Measurements from ENCODE around the gene ARHGAP25. TPM values are rescaled to one million over a fixed set of nuclear protein-coding genes. Genes with fewer than 3 reads are reported as not detected.

The ARHGAP25 gene
- total and polyA plus RNA-seq, 10 of the 15 experiments (the other 5 are each of a cell fraction or from before 2014, with no cell fraction given), result 0.15 to 1.0 (median 0.46) TPM

GRCh38 chr2:68732036-68732932 lies 2.3 kb upstream of the ARHGAP25 start:
- Histone ChIP-seq H4K20me1 (ENCODE audit: control insufficient read depth, insufficient read depth) (no peaks in the 10 kb centered on the region), H2AFZ (ENCODE audit: control insufficient read depth, low read depth, low read length) (no peak overlapping the region), H3K4me2 (ENCODE audit: control insufficient read depth, insufficient read depth) (no peak overlapping the region), H3K36me3 (ENCODE audit: control insufficient read depth in 2 of 2, insufficient read depth in 2 of 2, low read length in 1 of 2) (no peaks in the 10 kb centered on the region), H3K4me3 (no peak overlapping the region), H3K9me3 (replicated peaks; ENCODE audit: control insufficient read depth, insufficient read depth, low read length) (no peaks in the 10 kb centered on the region), H3K4me1 (ENCODE audit: control insufficient read depth, insufficient read depth, low read length) (peaks cover 22% of the 10 kb centered on the region), H3K27me3 (replicated peaks in 1 of 2; ENCODE audit: control insufficient read depth in 2 of 2, insufficient read depth in 2 of 2, low read length in 1 of 2) (no peaks in the 10 kb centered on the region; a peak in 1 of 4 replicates), H3K9ac (ENCODE audit: control insufficient read depth, insufficient read depth, low read length) (no peak overlapping the region), H3K27ac (ENCODE audit: control insufficient read depth, insufficient read depth) (no peak overlapping the region), H3K79me2 (ENCODE audit: control insufficient read depth, insufficient read depth, low read length) (peaks cover 1% of the 10 kb centered on the region)
- BruUV-seq (replicated peaks), result no TSS peak
- DNase-seq (ENCODE audit: low read depth, low spot score) (no peak), ATAC-seq (no peak), FAIRE-seq (no peak)
- in situ Hi-C loops (cut with MboI), result no loop called here
- SMC1A ChIA-PET (ENCODE audit: uncharacterized antibody, unreplicated experiment), result interaction anchor here (1.1 kb wide), 1 partner anchor 176 kb away, joined by 3 read pairs; no protein-coding TSS in a partner anchor
- WGBS (ENCODE audit: insufficient coverage, insufficient replicate concordance, low lambda C conversion rate, missing lambda C conversion rate), result 92% methylated on average over 19 of the region's 19 CpGs
- CTCF ChIA-PET, result interaction anchor here (0.7 to 2.7 kb wide), 4 partner anchors 12 to 193 kb away, joined by 3 to 10 read pairs (median 5); no protein-coding TSS in a partner anchor
- RAD21 ChIA-PET (ENCODE audit: unreplicated experiment), result interaction anchor here (0.6 kb wide), 1 partner anchor 14 kb away, joined by 3 read pairs; no protein-coding TSS in a partner anchor
- POLR2A ChIA-PET, result no interaction called here
- TF ChIP-seq POLR2A (IDR thresholded peaks at IDR 0.05; ENCODE audit: low read depth, low read length) (no peak), USF1 (IDR thresholded peaks at IDR 0.05; ENCODE audit: borderline replicate concordance, extremely low read length, insufficient read depth, low read depth, low read length) (peak; percentile 53), CBX3 (IDR thresholded peaks at IDR 0.05; ENCODE audit: borderline replicate concordance, low read depth) (no peak), YBX1 (IDR thresholded peaks at IDR 0.05) (no peak)
- intact Hi-C loops (cut with micrococcal nuclease; ENCODE audit: unreplicated experiment), result no loop called here

GRCh38 chr2:68733365-68733764 lies 1.2 kb upstream of the ARHGAP25 start:
- intact Hi-C loops (cut with micrococcal nuclease; ENCODE audit: unreplicated experiment) (no loop called here), in situ Hi-C loops (cut with MboI) (no loop called here)
- ChIA-PET CTCF (interaction anchor here (0.7 to 2.7 kb wide), 7 partner anchors 11 to 192 kb away, joined by 3 to 10 read pairs (median 4); no protein-coding TSS in a partner anchor), SMC1A (ENCODE audit: uncharacterized antibody, unreplicated experiment) (interaction anchor here (1.1 to 1.7 kb wide), 5 partner anchors 9 to 270 kb away, joined by 3 to 4 read pairs (median 3); no protein-coding TSS in a partner anchor), POLR2A (interaction anchor here (1.0 kb wide), 1 partner anchor 42 kb away, joined by 3 read pairs; no protein-coding TSS in a partner anchor), RAD21 (ENCODE audit: unreplicated experiment) (no interaction called here)
- no peak for DNase-seq (ENCODE audit: low read depth, low spot score)
- no peak for FAIRE-seq
- no peaks in the 10 kb centered on the region for H3K9me3 ChIP-seq (replicated peaks; ENCODE audit: control insufficient read depth, insufficient read depth, low read length)
- no peaks in the 10 kb centered on the region for H4K20me1 ChIP-seq (ENCODE audit: control insufficient read depth, insufficient read depth)
- H3K4me3 ChIP-seq, result no peak overlapping the region
- 66% methylated on average over 4 of the region's 4 CpGs for WGBS (ENCODE audit: insufficient coverage, insufficient replicate concordance, low lambda C conversion rate, missing lambda C conversion rate)
- no peak for ATAC-seq
- peaks cover 1% of the 10 kb centered on the region for H3K79me2 ChIP-seq (ENCODE audit: control insufficient read depth, insufficient read depth, low read length)
- H3K9ac ChIP-seq (ENCODE audit: control insufficient read depth, insufficient read depth, low read length), result no peak overlapping the region
- no peaks in the 10 kb centered on the region for H3K36me3 ChIP-seq (ENCODE audit: control insufficient read depth in 2 of 2, insufficient read depth in 2 of 2, low read length in 1 of 2)
- no peak overlapping the region for H3K4me2 ChIP-seq (ENCODE audit: control insufficient read depth, insufficient read depth)
- no peak overlapping the region for H2AFZ ChIP-seq (ENCODE audit: control insufficient read depth, low read depth, low read length)
- H3K4me1 ChIP-seq (ENCODE audit: control insufficient read depth, insufficient read depth, low read length), result peaks cover 27% of the 10 kb centered on the region
- no peaks in the 10 kb centered on the region for H3K27me3 ChIP-seq (replicated peaks in 1 of 2; ENCODE audit: control insufficient read depth in 2 of 2, insufficient read depth in 2 of 2, low read length in 1 of 2)
- no peak overlapping the region for H3K27ac ChIP-seq (ENCODE audit: control insufficient read depth, insufficient read depth)
- BruUV-seq (replicated peaks), result no TSS peak
- TF ChIP-seq PAX5 (IDR thresholded peaks at IDR 0.05; ENCODE audit: borderline replicate concordance, low read depth, low read length), result no peak
- TF ChIP-seq MLLT1 (IDR thresholded peaks at IDR 0.05), result no peak
- TF ChIP-seq REST (IDR thresholded peaks at IDR 0.05; ENCODE audit: low read depth, low read length), result no peak
- no peak for TF ChIP-seq RCOR1 (conservative IDR thresholded peaks at IDR 0.05; ENCODE audit: low read depth, low read length)

All from GM12878 (cell line).